ENCODE measurements around the gene CALR.

GRCh38 chr19:12973236-12973635 is 34.8 kb downstream of the CALR start:
- TF ChIP-seq, protein P1, sequence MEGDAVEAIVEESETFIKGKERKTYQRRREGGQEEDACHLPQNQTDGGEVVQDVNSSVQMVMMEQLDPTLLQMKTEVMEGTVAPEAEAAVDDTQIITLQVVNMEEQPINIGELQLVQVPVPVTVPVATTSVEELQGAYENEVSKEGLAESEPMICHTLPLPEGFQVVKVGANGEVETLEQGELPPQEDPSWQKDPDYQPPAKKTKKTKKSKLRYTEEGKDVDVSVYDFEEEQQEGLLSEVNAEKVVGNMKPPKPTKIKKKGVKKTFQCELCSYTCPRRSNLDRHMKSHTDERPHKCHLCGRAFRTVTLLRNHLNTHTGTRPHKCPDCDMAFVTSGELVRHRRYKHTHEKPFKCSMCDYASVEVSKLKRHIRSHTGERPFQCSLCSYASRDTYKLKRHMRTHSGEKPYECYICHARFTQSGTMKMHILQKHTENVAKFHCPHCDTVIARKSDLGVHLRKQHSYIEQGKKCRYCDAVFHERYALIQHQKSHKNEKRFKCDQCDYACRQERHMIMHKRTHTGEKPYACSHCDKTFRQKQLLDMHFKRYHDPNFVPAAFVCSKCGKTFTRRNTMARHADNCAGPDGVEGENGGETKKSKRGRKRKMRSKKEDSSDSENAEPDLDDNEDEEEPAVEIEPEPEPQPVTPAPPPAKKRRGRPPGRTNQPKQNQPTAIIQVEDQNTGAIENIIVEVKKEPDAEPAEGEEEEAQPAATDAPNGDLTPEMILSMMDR (IDR thresholded peaks at IDR 0.05), result no peak
- no peak for TF ChIP-seq POLR2A (IDR thresholded peaks at IDR 0.05)
